ENCODE measurements around the gene PRKCA. TPM values are rescaled to one million over a fixed set of nuclear protein-coding genes. Genes with fewer than 3 reads are reported as not detected.

Gene PRKCA
- total and polyA plus RNA-seq, 2 experiments from 2014 or later = 6.4 to 35.4 TPM

GRCh38 chr17:66511135-66511534 is 208.7 kb downstream of the PRKCA start:
- no peak for ATAC-seq
- H3K4me3 Mint-ChIP-seq = no peak overlapping the region
- Histone ChIP-seq H2AFZ (no peak overlapping the region), H3F3A (replicated peaks; ENCODE audit: low read depth) (no peaks in the 10 kb centered on the region), H3K79me2 (replicated peaks; ENCODE audit: insufficient read depth) (no peaks in the 10 kb centered on the region), H3K9me2 (ENCODE audit: insufficient read depth) (0 out of 2 replicates have a peak, but pooled peaks cover 11% of the 10 kb centered on the region), H3K4me2 (no peak overlapping the region), H4K20me1 (replicated peaks; ENCODE audit: insufficient read depth) (no peaks in the 10 kb centered on the region), H3K27ac (ENCODE audit: low read depth) (no peak overlapping the region), H3K4me3 (no peak overlapping the region), H3K36me3 (ENCODE audit: insufficient read depth) (no peaks in the 10 kb centered on the region), H3K27me3 (ENCODE audit: insufficient read depth) (no peaks in the 10 kb centered on the region), H3K4me1 (ENCODE audit: insufficient read depth) (no peaks in the 10 kb centered on the region)
- peaks cover 4% of the 10 kb centered on the region for H3K27me3 Mint-ChIP-seq (ENCODE audit: insufficient read depth, low read depth, poor library complexity)
- H3K9me3 Mint-ChIP-seq = no peaks in the 10 kb centered on the region
- no peaks in the 10 kb centered on the region for H3K36me3 Mint-ChIP-seq (ENCODE audit: low read depth)
- H3K27ac Mint-ChIP-seq = no peak overlapping the region
- no peak for DNase-seq (ENCODE audit: low spot score)
- peaks cover 29% of the 10 kb centered on the region for H3K4me1 Mint-ChIP-seq
- TF ChIP-seq CTCF (conservative IDR thresholded peaks at IDR 0.05; ENCODE audit: low read depth in 2 of 2) (no peak), NANOG (IDR thresholded peaks at IDR 0.05; ENCODE audit: borderline replicate concordance) (no peak), ZNF331 (CRISPR knock-in tag; IDR thresholded peaks at IDR 0.05; ENCODE audit: low read depth) (no peak), EZH2 (IDR thresholded peaks at IDR 0.05; ENCODE audit: low read depth, unreplicated experiment) (no peak), STAT1 (IDR thresholded peaks at IDR 0.05; ENCODE audit: unreplicated experiment) (no peak), ZNF114 (CRISPR knock-in tag; IDR thresholded peaks at IDR 0.05) (no peak), JUNB (IDR thresholded peaks at IDR 0.05; ENCODE audit: unreplicated experiment) (no peak), ZNF462 (CRISPR knock-in tag; IDR thresholded peaks at IDR 0.05) (no peak), ETS1 (IDR thresholded peaks at IDR 0.05) (no peak), REST (IDR thresholded peaks at IDR 0.05; ENCODE audit: unreplicated experiment) (no peak), POLR2AphosphoS5 (IDR thresholded peaks at IDR 0.05; ENCODE audit: low read depth) (no peak), EZH2phosphoT487 (IDR thresholded peaks at IDR 0.05; ENCODE audit: unreplicated experiment) (no peak), CREB1 (CRISPR knock-in tag; IDR thresholded peaks at IDR 0.05; ENCODE audit: low read depth) (no peak)
